Measurements from ENCODE around the gene NDE1. TPM values are rescaled to one million over a fixed set of nuclear protein-coding genes. Genes with fewer than 3 reads are reported as not detected.
"Not testable (repeated sequence)": the region's sequence is repeated elsewhere in the genome, so short reads cannot be mapped to it uniquely, and the experiment has no call there.

NDE1 gene
- total RNA-seq, 1 donor from 2014 or later: 28.9 TPM

GRCh38 chr16:15725641-15726240, 75.7 kb downstream of the NDE1 start:
- Histone ChIP-seq H3K27me3 (no peaks in the 10 kb centered on the region), H3K4me3 (no peak overlapping the region), H3K4me1 (no peaks in the 10 kb centered on the region), H3K27ac (no peak overlapping the region), H3K9me3 (no peaks in the 10 kb centered on the region), H3K36me3 (peaks cover 46% of the 10 kb centered on the region)
- DNase-seq: no peak
- ATAC-seq: no peak
- TF ChIP-seq CTCF (IDR thresholded peaks at IDR 0.05): no peak
- intact Hi-C loops (cut with DNase I): no loop called here

GRCh38 chr16:15726715-15727114, 76.7 kb downstream of the NDE1 start:
- Histone ChIP-seq H3K4me1 (no peaks in the 10 kb centered on the region), H3K4me3 (no peak overlapping the region), H3K27me3 (no peaks in the 10 kb centered on the region), H3K9me3 (no peaks in the 10 kb centered on the region), H3K27ac (no peak overlapping the region), H3K36me3 (peaks cover 37% of the 10 kb centered on the region)
- DNase-seq (no peak), ATAC-seq (no peak)
- TF ChIP-seq CTCF (IDR thresholded peaks at IDR 0.05): no peak
- intact Hi-C loops (cut with DNase I): no loop called here

GRCh38 chr16:15727697-15728096, 77.7 kb downstream of the NDE1 start:
- peaks cover 34% of the 10 kb centered on the region for H3K36me3 ChIP-seq
- ATAC-seq; H3K27ac ChIP-seq; H3K27me3 ChIP-seq; DNase-seq; H3K4me1 ChIP-seq; H3K4me3 ChIP-seq; intact Hi-C loops (cut with DNase I); H3K9me3 ChIP-seq: not testable (repeated sequence)

GRCh38 chr16:15729152-15729551, 79.1 kb downstream of the NDE1 start:
- Histone ChIP-seq H3K36me3 (peaks cover 27% of the 10 kb centered on the region), H3K4me3 (no peak overlapping the region)
- intact Hi-C loops (cut with DNase I): no loop called here

GRCh38 chr16:15732416-15732815, 82.4 kb downstream of the NDE1 start:
- no peak overlapping the region for H3K27ac ChIP-seq

More at GRCh38 chr16:15729152-15729551, 79.1 kb downstream of the NDE1 start:
- DNase-seq (no peak), ATAC-seq (no peak)
- no peak for TF ChIP-seq CTCF (IDR thresholded peaks at IDR 0.05)
- Histone ChIP-seq H3K4me1 (no peaks in the 10 kb centered on the region), H3K27ac (no peak overlapping the region), H3K9me3 (no peaks in the 10 kb centered on the region), H3K27me3 (no peaks in the 10 kb centered on the region)

GRCh38 chr16:15735610-15736009, 85.6 kb downstream of the NDE1 start:
- DNase-seq: no peak
- Histone ChIP-seq H3K27ac (no peak overlapping the region), H3K9me3 (no peaks in the 10 kb centered on the region), H3K4me1 (no peaks in the 10 kb centered on the region), H3K4me3 (no peak overlapping the region), H3K27me3 (no peaks in the 10 kb centered on the region), H3K36me3 (no peaks in the 10 kb centered on the region)
- intact Hi-C loops (cut with DNase I): no loop called here
- no peak for TF ChIP-seq CTCF (IDR thresholded peaks at IDR 0.05)
- no peak for ATAC-seq

More at GRCh38 chr16:15732416-15732815, 82.4 kb downstream of the NDE1 start:
- TF ChIP-seq CTCF (IDR thresholded peaks at IDR 0.05): no peak
- DNase-seq (no peak), ATAC-seq (no peak)
- Histone ChIP-seq H3K4me1 (no peaks in the 10 kb centered on the region), H3K4me3 (no peak overlapping the region), H3K27me3 (no peaks in the 10 kb centered on the region), H3K36me3 (no peaks in the 10 kb centered on the region), H3K9me3 (no peaks in the 10 kb centered on the region)
- intact Hi-C loops (cut with DNase I): no loop called here
